Measurements from ENCODE around the gene CAPN11. TPM values are rescaled to one million over a fixed set of nuclear protein-coding genes. Genes with fewer than 3 reads are reported as not detected.

Gene CAPN11
- total and polyA plus RNA-seq, 9 of the 15 experiments (the other 6 are each of a cell fraction or from before 2014, with no cell fraction given), result 0.03 to 0.61 (median 0.17) TPM; not detected in 1

- intact Hi-C loops (cut with micrococcal nuclease), result no loop called here
- in situ Hi-C loops (cut with MboI), result loop anchor here (5.0 kb wide), 1 partner anchor 67 kb away; no protein-coding TSS in a partner anchor
- H3K4me2 ChIP-seq (ENCODE audit: insufficient read depth, low read length), result peak overlapping the region; percentile 25; the same call in 1 of the 2 replicates
- TF ChIP-seq CBFA2T2 (conservative IDR thresholded peaks at IDR 0.05) (peak; percentile 44; the same call in 1 of the 2 replicates), TCF3 (CRISPR knock-in tag; IDR thresholded peaks at IDR 0.05) (peak; percentile 44), EZH2 (IDR thresholded peaks at IDR 0.05; ENCODE audit: borderline replicate concordance, low read depth, low read length) (no peak), ZBTB7A (IDR thresholded peaks at IDR 0.05; ENCODE audit: borderline replicate concordance, control insufficient read depth, low read depth, low read length) (peak; percentile 64; the same call in 1 of the 2 replicates), ZNF318 (IDR thresholded peaks at IDR 0.05; ENCODE audit: borderline replicate concordance in 1 of 2, low read depth in 1 of 2) (no peak), ILK (tag; IDR thresholded peaks at IDR 0.05; ENCODE audit: borderline replicate concordance, low read depth) (no peak), ZFP36 (IDR thresholded peaks at IDR 0.05; ENCODE audit: low read depth, low read length, partially characterized antibody) (peak; percentile 38), CBFA2T3 (IDR thresholded peaks at IDR 0.05) (peak; percentile 70), ZNF707 (CRISPR knock-in tag; conservative IDR thresholded peaks at IDR 0.05) (no peak), MITF (IDR thresholded peaks at IDR 0.05) (no peak), CBX3 (IDR thresholded peaks at IDR 0.05; ENCODE audit: borderline replicate concordance in 1 of 2, low read length in 2 of 2) (peak in 1 of 2 experiments; percentile 93; a peak in 1 of 3 replicates), MCM3 (IDR thresholded peaks at IDR 0.05) (no peak)
These were observed 11.4 kb downstream of the CAPN11 start for GRCh38 chr6:44169886-44170570.

More at GRCh38 chr6:44169886-44170570, 11.4 kb downstream of the CAPN11 start:
- ATAC-seq, result no peak
- H4K20me1 ChIP-seq (replicated peaks; ENCODE audit: control insufficient read depth, insufficient read depth, low read length), result no peaks in the 10 kb centered on the region
- FAIRE-seq, result no peak
- H2AFZ ChIP-seq (ENCODE audit: low read depth, low read length), result no peak overlapping the region
- no peaks in the 10 kb centered on the region for H3K79me2 ChIP-seq (ENCODE audit: control insufficient read depth, insufficient read depth, low read length)
- no peaks in the 10 kb centered on the region for H3K36me3 ChIP-seq (ENCODE audit: control insufficient read depth, insufficient read depth, low read length)
- no peak overlapping the region for H3K9ac ChIP-seq (ENCODE audit: insufficient read depth in 1 of 2, low read depth in 2 of 2, low read length in 2 of 2)
- POLR2A ChIA-PET, result interaction anchor here (0.6 to 2.8 kb wide), 11 partner anchors 11 to 514 kb away, joined by 3 to 32 read pairs (median 4); partner anchors contain the start of gene HSP90AB1
- WGBS (ENCODE audit: insufficient coverage, low coverage, missing lambda C conversion rate), result 14% methylated on average over 10 of the region's 10 CpGs
- no peaks in the 10 kb centered on the region for H3K9me1 ChIP-seq (ENCODE audit: control insufficient read depth, insufficient read depth, low read length)
- peak in 1 of 4 experiments; percentile 54 for DNase-seq (ENCODE audit: extremely low read depth in 1 of 4, low spot score in 3 of 4)
- no peak overlapping the region for H3K4me3 ChIP-seq
- CTCF ChIA-PET (ENCODE audit: low intra/inter-chr PET ratio), result no interaction called here
- no TSS peak for BruUV-seq (replicated peaks)
- peaks cover 7 to 23% of the 10 kb centered on the region in 2 experiments; a peak in 4 of 5 replicates for H3K4me1 ChIP-seq (replicated peaks in 1 of 2; ENCODE audit: control insufficient read depth in 2 of 2, insufficient read depth in 2 of 2, low read length in 2 of 2)
- H3K27ac ChIP-seq (ENCODE audit: extremely low read depth, low read depth, low read length), result no peak overlapping the region
- H3K9me3 ChIP-seq (replicated peaks; ENCODE audit: control insufficient read depth, insufficient read depth, low read depth, low read length), result no peaks in the 10 kb centered on the region
- H3K27me3 ChIP-seq (ENCODE audit: control insufficient read depth in 2 of 2, insufficient read depth in 2 of 2, low read length in 2 of 2), result peaks cover 0 to 3% of the 10 kb centered on the region in 2 experiments; a peak in 2 of 5 replicates

Data from K562 (cell line).